NCI-H69 (cell line): Measurements from ENCODE around the gene HERC3.

Experiments used
- DNase-seq: peaks from one replicate; lab custom pipeline; 2025; lab: John Stamatoyannopoulos, UW

Gene HERC3

GRCh38 chr4:88591787-88592599, at the start of gene HERC3:
TSS of gene HERC3 (plus strand) at chr4:88592480. CDS start at chr4:88605824, 13,344 bp downstream.
- DNase-seq: peak; percentile 84

DNA sequence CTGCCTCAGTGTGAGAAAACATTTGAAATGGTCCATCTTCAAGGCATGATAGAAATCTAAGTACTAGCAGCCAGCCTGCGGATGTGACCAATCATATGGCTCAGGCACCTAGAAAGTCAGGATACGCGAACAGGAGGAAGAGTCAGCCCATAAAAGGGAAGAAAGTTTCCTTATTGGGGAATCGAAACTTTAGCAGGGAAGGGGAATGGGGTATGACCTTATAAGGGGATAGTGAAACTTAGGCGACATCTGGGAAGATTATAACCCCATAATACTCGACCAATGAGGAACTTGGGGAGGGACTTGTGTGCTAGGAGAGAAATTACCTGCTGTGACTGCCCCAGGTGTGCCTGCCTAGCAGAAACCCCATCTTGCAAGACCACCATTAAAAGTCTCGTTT, 42.5 kb upstream of the HERC3 start:
- DNase-seq: no peak

DNA sequence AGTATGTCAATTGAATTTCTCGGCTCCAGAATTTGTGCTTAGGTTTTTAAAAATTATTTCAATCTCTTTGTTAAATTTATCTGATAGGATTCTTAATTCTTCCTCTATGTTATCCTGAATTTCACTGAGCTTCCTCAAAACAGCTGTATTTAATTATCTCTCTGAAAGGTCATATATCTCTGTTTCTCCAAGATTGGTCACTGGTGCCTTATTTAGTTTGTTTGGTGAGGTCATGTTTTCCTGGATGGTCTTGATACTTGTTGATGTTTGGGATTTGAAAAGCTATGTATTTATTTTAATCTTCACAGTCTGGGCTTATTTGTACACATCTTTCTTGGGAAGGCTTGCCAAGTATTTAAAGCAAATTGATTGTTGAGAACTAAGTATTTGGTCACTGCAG, 24.7 kb upstream of the HERC3 start:
- DNase-seq: no peak

DNA sequence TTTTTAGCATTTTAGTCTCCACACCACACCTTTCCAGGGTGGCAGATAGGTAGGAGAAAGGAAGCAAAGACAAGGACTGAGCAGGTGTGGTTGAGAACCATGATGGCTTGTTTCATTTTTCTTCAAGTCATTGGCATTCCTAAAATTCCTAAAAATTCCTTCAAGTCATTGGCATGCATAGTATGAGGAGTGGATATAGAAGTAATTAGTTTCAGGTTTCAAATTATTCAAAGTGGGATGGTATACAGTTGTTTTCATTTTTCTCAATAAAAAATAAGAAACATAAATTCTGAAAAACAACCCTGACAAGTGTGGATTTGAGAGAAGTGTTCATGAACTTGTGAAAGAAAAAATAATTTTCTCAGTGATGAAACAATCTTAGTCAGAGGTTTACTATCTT, 22.3 kb upstream of the HERC3 start:
- DNase-seq: no peak

GRCh38 chr4:88573276-88573980, 18.9 kb upstream of the HERC3 start:
- DNase-seq: no peak

- DNase-seq: no peak
Observed at GRCh38 chr4:88573995-88574394, 18.3 kb upstream of the HERC3 start.

- DNase-seq: no peak
Observed at GRCh38 chr4:88575186-88575585, 17.1 kb upstream of the HERC3 start.

GRCh38 chr4:88582493-88582892, 9.8 kb upstream of the HERC3 start:
- DNase-seq: no peak

- no peak for DNase-seq
Observed at GRCh38 chr4:88583631-88584470, 8.4 kb upstream of the HERC3 start.

- DNase-seq: no peak
Observed at GRCh38 chr4:88584471-88584900, 7.8 kb upstream of the HERC3 start.

- DNase-seq: no peak
Observed at GRCh38 chr4:88585917-88586316, 6.4 kb upstream of the HERC3 start.

DNA sequence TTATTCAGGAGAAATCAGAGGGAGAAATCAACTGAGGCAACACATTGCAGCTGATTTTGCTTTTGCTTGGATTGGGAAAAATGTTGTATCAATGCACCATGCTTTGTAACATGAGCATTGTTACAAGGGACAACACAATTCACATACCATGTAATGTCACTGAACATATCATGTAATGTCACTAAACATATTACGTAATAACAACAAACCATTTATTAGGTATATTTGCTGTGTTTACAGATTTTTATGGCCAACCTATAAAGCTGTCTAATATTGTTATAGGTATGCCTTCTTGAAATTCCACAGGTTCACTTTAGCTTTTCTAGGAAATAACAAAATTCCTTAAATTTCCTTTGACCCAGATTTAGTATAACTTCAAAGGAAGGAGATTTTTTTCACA, 5.0 kb upstream of the HERC3 start:
- DNase-seq: no peak

- DNase-seq: peak; percentile 68
Observed at GRCh38 chr4:88592600-88593448, 544 bp downstream of the HERC3 start.

GRCh38 chr4:88597970-88598660, 5.8 kb downstream of the HERC3 start:
- DNase-seq: no peak

DNA sequence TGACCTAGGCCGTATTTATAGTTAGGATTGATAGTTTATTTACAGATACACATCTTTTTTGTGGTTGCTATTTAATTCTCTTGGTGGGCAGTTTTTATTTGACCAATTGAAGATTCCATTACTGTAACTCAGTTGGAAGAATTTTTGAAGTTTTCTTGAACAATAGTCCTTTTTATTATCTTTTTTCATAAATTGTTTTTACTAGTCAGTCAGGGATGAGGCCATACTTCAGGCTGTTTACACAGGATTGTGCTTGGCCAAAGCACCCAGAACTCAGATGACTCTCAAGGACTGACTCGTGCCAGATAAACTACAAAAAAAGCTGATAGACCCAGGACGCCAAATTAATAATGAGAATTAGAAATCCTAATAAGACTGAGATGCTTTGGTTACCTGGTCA, 7.0 kb downstream of the HERC3 start:
- DNase-seq: no peak

DNA sequence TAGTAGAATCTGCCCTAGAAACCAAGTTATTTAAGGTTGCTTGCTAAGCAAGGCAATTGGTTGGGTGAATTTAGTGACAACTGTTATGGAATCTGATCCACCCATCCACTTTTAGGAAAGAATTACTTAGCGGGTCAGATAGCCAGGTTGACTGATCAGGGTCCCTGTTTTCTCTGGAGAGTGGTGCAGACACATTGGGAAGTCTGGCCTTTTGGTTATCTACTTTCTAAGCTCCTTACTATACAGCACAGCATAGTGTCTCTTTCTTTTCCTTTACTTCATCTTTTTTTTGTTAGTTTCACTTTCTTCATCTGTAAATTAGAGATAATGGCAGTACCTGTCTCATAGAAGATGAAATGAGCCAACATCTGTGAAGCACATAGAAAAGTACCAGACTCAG, 7.4 kb downstream of the HERC3 start:
- DNase-seq: no peak

DNA sequence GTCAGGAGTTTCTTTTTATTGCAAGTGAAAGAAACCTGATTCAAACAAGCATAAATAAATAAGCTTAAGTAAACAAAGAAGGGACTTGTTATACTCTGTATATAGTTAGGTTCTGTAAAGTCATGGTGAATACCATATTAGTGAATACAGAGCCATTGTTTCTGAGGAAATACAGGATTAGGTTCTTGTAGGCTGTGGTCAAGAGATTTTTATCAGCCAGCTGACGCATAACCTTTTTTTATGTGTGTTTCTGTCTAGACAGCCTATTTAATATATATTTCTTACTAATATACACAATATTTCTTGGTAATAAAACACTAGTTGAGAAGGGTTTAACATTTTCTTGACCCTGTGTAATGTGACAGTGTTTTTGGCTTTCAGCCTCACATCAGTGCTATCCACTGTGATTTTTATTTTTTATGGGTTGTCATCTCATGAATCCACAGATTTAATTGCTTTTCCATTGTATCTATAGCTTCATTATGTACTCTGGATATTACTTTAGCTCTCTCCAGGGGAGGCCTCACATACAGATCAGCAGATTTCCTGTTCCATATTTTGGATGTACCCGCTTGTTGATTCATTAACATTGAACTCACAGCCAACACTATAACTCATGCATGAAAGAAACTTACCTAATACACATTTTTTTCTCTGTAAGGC, 8.0 kb downstream of the HERC3 start:
- peak; percentile 17 for DNase-seq

DNA sequence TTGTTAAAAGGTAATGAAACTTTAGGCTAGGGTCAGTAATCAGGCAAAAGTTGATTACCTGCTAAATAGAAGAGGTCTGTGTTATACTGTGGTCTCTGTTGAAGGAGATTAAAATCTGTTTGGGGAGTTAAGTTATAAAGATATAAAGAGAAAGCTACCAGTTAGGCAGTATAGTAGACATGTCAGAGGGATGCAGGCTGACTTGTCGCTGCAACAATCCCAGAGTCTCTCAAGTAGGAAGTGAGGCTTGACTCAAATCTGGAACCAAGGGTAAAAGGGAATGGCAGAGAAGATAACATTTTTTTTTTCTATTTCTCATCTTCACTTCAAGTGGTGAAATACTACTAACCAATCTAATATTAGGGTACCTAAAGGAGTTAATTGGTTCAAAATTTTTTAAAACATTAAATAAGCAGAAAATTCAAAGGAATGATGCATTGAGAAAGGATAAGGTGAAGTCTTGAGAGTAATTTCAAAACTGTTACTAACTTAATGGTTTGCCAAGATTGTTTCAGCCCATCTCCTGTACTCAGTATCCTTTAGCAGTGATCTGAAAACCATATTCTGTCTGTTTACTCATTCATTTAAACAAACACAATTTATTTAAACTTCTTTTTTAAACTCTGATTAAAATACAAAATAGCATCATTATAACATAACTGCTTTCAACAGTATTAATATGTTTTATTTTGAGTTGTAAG, 12.8 kb downstream of the HERC3 start:
- no peak for DNase-seq

- DNase-seq: no peak
Observed at GRCh38 chr4:88605736-88606135, 13.5 kb downstream of the HERC3 start.

- no peak for DNase-seq
Observed at GRCh38 chr4:88606832-88607231, 14.6 kb downstream of the HERC3 start.
